ENCODE results near the gene TET1.

- TF ChIP-seq RNF2 (IDR thresholded peaks at IDR 0.05), result no peak
- no peak for TF ChIP-seq RBM22 (IDR thresholded peaks at IDR 0.05; ENCODE audit: low read depth, low read length, poor library complexity, severe bottlenecking)
- TF ChIP-seq, protein P1, sequence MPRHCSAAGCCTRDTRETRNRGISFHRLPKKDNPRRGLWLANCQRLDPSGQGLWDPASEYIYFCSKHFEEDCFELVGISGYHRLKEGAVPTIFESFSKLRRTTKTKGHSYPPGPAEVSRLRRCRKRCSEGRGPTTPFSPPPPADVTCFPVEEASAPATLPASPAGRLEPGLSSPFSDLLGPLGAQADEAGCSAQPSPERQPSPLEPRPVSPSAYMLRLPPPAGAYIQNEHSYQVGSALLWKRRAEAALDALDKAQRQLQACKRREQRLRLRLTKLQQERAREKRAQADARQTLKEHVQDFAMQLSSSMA (CRISPR knock-in tag; IDR thresholded peaks at IDR 0.05), result no peak
- TF ChIP-seq POLR2AphosphoS5 (IDR thresholded peaks at IDR 0.05; ENCODE audit: control insufficient read depth, insufficient read depth, low read depth, low read length), result no peak
- no peak for TF ChIP-seq ZNF274 (IDR thresholded peaks at IDR 0.05; ENCODE audit: borderline replicate concordance, low read depth, low read length)
- TF ChIP-seq ZNF212 (CRISPR knock-in tag; IDR thresholded peaks at IDR 0.05), result no peak
- no peak for TF ChIP-seq FOXK2 (conservative IDR thresholded peaks at IDR 0.05 in 1 of 2, IDR thresholded peaks at IDR 0.05 in 1 of 2; ENCODE audit: low read depth in 2 of 2)
- TF ChIP-seq U2AF1 (optimal IDR thresholded peaks at IDR 0.05; ENCODE audit: low read depth, low read length), result no peak
- TF ChIP-seq ZNF778 (CRISPR knock-in tag; IDR thresholded peaks at IDR 0.05), result no peak
- TF ChIP-seq POLR2A (conservative IDR thresholded peaks at IDR 0.05), result no peak
These were observed 23.2 kb upstream of the TET1 start for GRCh38 chr10:68536973-68537372.

Measured in K562 (cell line).